KOPT-K1 (cell line): Measurements from ENCODE around the gene KRTAP5-1.
"Not testable (repeated sequence)": the region's sequence is repeated elsewhere in the genome, so short reads cannot be mapped to it uniquely, and the experiment has no call there.

Source experiments
- H3K27ac ChIP-seq: fragments of 200-600 bp; sonication (generic); 2 replicates; pipeline ENCODE4 v1.5.1; 2016; ENCODE audit warnings: antibody characterized with exemption, mild to moderate bottlenecking, low read depth, low read length; ENCODE audit not compliant: poor library complexity, severe bottlenecking
- H3K36me3 ChIP-seq: fragments of 200-600 bp; sonication (generic); 2 replicates; pipeline ENCODE4 v1.5.1; 2017; ENCODE audit warnings: antibody characterized with exemption, mild to moderate bottlenecking, low read length, moderate library complexity; ENCODE audit not compliant: insufficient read depth
- H3K9me3 ChIP-seq: fragments of 200-600 bp; sonication (generic); 2 replicates; pipeline ENCODE4 v1.5.1; 2017; ENCODE audit warnings: antibody characterized with exemption, low read length, mild to moderate bottlenecking; ENCODE audit not compliant: insufficient read depth, poor library complexity, severe bottlenecking

The KRTAP5-1 gene

DNA sequence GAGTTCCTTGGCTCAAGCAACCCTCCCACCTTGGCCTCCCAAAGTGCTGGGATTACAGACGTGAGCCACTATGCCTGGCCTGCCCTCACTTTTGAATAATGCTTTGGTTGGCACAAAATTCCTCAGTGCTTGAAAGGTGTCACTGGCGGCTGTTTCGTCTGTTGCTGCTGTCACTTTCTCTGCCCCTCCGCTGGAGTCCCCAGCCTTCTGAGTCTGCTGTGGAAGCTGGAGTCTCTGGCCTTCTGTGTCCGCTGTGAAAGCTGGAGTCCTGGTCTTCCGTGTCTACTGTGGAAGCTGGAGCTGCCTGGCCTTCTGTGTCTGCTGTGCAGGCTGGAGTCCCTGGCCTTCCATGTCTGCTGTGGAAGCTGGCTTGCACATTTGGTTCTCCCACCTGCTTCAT is 4.9 kb upstream of the KRTAP5-1 start:
- Histone ChIP-seq H3K27ac (no peak overlapping the region), H3K9me3 (no peaks in the 10 kb centered on the region), H3K36me3 (no peaks in the 10 kb centered on the region)

DNA sequence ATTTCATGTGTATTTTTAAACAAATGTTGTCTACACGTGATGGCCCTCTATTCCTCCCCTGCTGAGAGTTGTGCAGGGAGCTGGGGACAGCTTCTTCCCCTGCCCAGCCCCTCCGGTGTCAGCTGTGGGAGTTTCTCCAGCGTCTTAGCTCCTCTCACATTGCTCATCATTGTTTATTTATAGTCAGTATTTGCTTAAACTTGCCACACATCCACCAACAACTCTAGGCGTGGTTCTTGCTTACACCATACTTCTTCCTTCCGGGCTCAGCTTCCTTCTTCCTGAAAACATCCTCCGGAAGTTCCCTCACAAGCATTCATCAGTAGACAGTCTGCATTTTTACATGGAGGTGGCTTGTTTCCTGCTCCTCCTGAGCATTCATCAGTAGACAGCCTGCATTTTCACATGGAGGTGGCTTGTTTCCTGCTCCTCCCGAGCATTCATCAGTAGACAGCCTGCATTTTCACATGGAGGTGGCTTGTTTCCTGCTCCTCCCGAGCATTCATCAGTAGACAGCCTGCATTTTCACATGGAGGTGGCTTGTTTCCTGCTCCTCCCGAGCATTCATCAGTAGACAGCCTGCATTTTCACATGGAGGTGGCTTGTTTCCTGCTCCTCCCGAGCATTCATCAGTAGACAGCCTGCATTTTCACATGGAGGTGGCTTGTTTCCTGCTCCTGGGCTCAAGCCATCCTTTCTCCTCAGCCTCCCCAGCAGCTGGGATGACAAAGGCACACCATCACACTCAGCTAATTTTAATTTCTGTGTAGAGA is 4.3 kb upstream of the KRTAP5-1 start:
- not testable (repeated sequence) for H3K9me3 ChIP-seq, H3K36me3 ChIP-seq, H3K27ac ChIP-seq

DNA sequence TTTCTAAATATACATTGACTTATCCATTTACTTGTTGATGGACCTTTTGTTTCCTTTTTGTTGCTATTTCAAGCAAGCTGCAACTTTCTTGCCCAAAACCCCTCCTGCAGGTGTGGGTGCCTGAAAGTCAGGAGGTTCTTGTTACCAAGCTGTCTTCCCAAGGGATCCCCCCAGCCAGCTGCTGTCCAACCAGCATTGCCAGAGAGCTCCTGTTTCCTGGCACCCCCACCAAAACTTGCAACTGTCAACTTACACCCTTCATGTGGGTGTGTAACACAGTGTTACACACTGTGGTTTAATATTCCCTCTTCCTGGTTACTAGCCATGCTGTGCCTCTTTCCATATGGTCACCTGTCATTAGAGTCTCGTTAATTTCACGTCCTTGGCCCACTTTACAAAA is 1.6 kb upstream of the KRTAP5-1 start:
- H3K27ac ChIP-seq: no peak overlapping the region
- H3K9me3 ChIP-seq: peaks cover 6% of the 10 kb centered on the region
- H3K36me3 ChIP-seq: no peaks in the 10 kb centered on the region

DNA sequence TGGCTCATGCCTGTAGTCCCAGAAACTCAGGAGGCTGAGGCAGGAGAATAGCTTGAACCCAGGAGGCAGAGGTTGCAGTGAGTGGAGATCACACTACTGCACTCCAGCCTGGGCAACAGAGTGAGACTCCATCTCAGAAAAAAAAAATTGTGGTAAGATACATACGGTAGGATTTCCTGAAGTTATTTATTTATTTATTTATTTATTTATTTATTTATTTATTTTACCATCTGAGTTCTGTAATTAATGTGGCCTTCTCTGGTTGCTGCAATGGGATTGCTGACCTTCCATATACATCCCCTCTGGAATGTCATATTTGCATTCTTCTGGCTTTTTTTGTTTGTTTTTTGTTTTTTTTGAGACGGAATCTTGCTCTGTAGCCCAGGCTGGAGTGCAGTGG is 2.2 kb downstream of the KRTAP5-1 start:
- not testable (repeated sequence) for H3K36me3 ChIP-seq, H3K27ac ChIP-seq
- H3K9me3 ChIP-seq: peaks cover 26% of the 10 kb centered on the region

DNA sequence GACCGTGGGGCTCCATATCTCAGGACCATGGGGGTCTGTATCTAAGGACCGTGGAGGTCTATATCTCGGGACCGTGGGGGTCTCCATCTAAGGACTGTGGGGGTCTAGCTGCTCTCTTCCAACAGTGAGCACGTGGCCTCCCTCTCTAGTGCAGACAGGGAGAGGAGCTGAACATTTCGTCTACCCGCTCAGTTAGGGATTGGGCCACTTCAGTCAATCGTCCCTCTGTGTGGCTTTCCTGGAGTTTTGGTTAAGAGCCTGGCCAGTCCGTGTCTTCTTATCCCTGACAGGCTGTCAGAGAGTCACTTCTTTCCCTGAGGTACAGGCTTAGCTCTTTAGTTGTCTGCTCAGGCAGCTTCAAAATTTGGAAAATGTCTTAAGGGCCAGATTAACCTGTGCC is 3.1 kb downstream of the KRTAP5-1 start:
- Histone ChIP-seq H3K9me3 (peaks cover 27% of the 10 kb centered on the region), H3K27ac (no peak overlapping the region), H3K36me3 (no peaks in the 10 kb centered on the region)

DNA sequence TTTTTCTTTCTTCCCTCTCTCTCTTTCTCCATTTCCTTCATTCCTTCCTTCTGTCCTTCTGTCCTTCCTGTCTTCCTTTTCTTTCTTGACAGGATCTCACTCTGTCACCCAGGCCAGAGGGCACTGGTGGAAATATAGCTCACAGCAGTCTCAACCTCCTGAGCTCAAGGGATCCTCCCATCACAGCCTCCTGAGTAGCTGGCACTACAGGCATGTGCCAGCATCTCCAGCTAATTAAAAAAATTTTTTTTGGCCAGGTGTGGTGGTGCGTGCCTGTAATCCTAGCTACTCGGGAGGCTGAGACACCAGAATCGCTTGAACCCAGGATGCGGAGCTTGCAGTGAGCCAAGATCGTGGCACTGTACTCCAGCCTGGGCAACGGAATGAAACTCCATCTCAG is 8.3 kb downstream of the KRTAP5-1 start:
- H3K36me3 ChIP-seq: no peaks in the 10 kb centered on the region

DNA sequence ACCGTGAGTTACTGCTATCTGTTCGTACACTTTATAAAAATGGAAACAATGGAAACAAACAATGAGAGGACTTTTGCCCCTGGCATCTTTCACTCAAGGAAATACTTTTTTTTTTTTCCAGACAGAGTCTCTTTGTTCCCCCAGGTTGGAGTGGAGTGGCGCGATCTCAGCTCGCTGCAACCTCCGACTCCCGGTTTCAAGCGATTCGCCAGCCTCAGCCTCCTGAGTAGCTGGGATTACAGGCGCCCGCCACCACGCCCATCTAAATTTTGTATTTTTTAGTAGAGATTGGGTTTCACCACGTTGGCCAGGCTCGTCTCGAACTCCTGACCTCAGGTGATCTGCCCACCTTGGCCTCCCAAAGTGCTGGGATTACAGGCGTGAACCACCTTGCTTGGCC is 9.3 kb downstream of the KRTAP5-1 start:
- not testable (repeated sequence) for H3K27ac ChIP-seq, H3K36me3 ChIP-seq
- peaks cover 11% of the 10 kb centered on the region for H3K9me3 ChIP-seq

More for the DNA sequence above, 8.3 kb downstream of the KRTAP5-1 start:
- Histone ChIP-seq H3K27ac (no peak overlapping the region), H3K9me3 (peaks cover 22% of the 10 kb centered on the region)

DNA sequence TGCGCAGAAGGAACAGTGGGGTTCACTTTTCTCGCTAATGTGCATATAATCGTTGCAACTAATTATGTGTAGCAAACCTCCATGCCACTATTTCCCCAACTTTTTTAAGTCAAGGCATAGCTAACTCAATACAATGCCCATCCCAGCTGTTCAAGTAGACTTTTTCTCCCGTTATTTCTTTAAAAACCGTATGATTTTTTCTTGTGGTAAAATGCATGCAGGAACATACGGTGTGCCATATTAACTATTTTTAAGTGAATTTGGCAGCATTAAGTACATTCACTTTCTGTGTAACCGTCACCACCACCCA is 10.2 kb downstream of the KRTAP5-1 start:
- no peaks in the 10 kb centered on the region for H3K36me3 ChIP-seq
- no peak overlapping the region for H3K27ac ChIP-seq
- H3K9me3 ChIP-seq: peaks cover 10% of the 10 kb centered on the region

DNA sequence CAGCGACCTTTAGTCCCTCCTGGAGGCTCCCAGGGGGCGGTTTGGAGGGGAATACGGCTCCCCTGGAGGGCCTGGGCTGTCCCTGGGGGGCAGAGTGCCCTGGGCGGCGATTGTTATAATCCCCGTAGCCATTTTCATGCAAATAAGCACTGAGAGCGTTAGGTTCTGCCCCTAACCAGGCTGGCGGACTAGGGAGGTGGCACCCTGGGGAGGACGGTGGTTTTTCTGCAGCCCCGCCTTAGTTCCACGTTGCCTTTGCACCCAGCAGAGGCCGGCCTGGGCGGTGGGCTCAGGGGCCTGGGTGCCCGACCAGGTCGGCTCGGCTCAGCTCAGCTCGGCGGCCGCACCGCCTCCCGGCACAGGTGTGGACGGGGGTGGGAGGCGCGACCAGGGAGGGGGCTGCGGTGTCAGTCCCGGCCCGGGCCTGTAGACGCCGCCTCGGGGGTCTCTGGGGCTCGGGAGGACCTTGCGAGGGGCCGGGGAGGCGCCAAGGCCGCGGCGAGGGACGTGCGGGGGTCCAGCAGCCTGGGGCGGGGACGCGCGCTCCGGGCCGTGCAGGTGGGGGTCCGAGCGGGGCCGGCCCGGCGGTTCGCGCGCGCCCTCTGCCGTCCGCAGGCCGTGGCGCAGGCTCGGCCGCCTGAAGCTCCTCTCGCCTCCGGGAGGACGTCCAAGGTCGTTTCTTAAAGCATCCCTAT is 10.7 kb downstream of the KRTAP5-1 start:
- H3K9me3 ChIP-seq: peaks cover 10% of the 10 kb centered on the region
- no peaks in the 10 kb centered on the region for H3K36me3 ChIP-seq
- no peak overlapping the region for H3K27ac ChIP-seq

DNA sequence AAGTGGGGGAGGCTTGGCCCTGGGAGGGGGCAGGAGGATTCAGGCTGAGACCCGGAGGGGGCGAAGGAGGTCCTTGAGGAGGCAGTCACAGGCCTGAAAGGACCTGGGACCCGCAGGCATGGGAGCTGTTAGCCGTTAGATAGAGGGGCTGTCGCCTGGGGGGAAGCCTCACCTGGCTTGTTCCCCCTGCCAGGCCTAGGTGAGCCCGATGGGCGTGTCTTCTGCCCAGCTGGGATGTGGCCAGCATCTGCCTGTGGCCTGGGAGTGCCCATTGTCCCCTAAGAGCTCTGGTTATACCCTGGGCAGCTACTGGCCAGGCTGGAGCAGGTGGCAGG is 11.2 kb downstream of the KRTAP5-1 start:
- Histone ChIP-seq H3K27ac (no peak overlapping the region), H3K36me3 (no peaks in the 10 kb centered on the region), H3K9me3 (peaks cover 10% of the 10 kb centered on the region)

DNA sequence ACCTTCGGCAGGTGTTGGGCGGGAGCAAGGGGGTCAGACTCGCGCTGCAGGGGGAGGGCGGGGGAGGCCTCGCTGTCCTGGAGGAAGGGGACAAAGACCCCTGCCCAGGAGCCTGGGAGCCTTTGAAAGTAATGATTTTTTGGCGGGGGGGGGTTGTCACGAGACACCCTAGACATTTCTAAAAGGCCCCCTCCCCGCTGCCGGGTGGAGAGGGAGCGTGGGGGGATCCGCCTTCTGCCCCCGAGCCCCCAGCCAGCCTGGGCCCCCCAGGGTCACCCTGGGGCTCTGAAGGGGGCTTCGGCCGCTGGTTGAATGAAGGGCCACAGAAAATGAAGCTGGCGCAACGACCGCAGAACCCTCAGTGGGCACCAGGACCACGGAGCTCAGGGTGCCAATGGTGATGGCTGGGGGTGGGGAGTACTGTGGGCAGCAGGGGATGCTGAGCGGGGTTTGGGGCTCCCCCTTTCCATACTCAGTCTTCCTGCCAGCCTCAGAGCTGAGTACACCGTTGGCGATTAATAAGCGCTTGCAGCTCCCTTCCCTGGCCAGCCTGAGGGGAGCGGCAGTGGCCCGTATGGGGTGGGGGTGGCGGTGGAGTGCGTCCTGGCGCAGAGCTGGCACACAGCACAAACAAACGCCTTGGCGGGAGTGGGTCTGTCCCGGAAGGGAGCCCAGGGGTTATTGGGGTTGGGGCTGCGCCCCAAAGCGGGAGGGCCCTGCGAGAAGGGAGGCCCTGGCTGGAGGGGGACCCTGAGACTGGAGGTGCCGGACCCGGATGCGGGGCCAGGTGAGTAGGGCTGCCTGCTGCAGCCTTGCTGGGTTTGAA is 11.8 kb downstream of the KRTAP5-1 start:
- Histone ChIP-seq H3K9me3 (peaks cover 4% of the 10 kb centered on the region), H3K36me3 (no peaks in the 10 kb centered on the region), H3K27ac (no peak overlapping the region)

DNA sequence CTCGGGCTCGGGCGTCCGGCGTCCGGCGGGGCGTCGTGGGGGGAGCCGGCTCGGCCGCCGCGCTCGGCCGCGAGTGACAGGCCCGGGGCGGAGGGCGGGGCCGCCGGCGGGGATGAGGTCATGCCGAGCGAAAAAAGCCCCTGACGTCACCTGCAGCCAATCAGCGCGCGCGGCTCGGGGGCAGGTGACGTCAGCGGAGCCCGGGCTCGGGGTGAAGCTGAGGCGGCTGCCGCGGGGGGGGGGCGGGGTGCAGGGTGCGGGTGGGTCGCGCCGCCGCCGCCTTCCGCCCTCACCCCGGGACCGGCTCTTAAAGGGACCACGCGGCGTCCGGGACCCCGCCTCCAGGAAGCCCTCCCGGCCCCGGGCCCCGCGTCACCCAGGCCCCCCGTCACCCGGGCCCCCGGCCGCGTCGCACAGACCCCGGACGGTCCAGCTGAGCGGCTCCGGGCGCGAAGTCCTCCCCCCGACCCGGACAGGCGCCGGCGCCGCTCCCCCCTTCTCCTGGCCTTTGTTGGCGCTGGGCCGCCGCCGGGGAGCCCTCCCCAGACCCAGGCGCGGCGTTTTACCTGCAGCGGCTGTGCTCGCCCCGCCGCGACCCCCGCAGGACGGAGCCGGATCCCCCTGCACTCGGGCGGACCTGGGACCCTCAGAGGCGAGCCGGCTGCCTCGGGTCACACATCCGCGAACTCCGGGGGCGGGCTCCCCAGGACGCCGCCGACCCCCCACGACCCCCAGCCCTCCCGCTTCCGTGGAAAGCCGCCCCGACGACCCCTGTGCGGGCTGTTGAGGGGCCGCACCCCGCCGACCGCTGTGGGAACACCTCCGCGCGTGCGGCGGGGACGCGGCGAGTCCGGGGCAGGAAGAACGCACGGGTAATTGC is 12.6 kb downstream of the KRTAP5-1 start, which contains the start of gene DUSP8:
Gene DUSP8, minus strand, starts transcription at position 75 of the 880 bp plus-strand sequence. CDS start 6,445 bp downstream, outside the sequence.
- Histone ChIP-seq H3K27ac (no peak within 1 kb of the TSS), H3K9me3 (no peaks in the 10 kb centered on the region), H3K36me3 (no peaks in the 10 kb centered on the region)

DNA sequence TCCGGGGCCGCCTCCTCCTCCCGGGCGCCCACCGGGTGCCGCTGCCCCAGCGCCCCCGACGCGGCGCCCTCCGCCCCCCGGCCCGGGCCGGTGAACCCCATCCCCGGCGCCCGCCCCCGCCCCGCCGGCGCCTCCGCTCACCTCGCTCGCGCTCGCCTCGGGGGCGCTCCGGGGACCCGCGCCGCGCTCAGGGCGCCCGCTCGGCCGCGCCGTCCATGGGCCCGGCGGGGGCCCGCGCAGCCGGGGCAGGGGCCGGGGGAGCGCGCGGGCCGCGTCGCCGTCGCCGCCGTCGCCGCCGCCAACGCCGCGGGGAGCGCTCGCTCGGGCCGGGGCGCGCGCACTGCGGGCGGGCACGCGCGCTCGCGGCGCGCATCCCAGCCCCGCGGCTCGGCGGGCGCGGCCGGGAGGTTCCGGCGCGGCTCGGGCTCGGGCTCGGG is 13.3 kb downstream of the KRTAP5-1 start:
- Histone ChIP-seq H3K27ac (no peak overlapping the region), H3K9me3 (no peaks in the 10 kb centered on the region), H3K36me3 (no peaks in the 10 kb centered on the region)

DNA sequence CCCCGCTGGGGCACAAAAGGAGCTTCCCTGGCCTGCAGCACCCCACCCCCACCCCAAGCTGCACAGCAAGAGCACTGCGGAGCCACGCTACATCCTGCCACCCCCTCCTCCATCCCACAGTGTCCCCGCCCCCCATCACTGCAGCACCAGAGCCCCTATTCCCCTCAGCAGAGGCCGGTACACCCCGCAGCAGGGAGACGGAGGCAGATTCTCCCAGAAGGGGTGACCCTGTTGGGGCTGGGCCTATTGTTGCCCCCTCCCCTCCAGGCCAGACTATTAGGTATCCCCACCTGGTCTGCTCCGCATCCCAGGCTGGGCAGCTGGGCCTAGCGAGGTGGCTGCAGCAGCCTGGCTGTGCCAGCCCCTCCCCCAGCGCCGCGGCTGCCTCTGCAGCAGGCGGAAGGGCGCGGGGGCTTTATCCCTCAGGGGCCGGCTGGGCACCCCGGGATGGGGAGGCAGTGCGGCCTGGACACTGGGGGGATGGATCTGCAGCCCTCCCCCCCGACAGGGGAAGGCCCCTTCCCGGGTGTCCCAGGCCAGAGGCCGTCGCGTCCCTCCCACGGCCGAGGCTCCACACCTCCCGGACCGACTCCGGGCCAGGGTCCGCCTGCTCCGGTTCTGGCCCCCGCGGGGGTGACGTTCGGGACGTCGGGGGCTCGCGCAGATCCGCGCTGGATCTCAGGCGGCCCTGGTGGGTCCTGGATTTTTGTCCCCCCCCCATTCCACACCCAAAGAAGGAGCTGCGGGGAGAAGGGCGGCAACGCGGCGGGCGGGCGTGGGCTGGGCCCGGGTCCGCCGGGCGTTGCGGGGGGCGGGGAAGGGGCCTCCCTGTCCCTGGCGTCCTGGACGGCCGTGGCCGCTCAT is 14.0 kb downstream of the KRTAP5-1 start:
- no peaks in the 10 kb centered on the region for H3K9me3 ChIP-seq
- no peak overlapping the region for H3K27ac ChIP-seq
- no peaks in the 10 kb centered on the region for H3K36me3 ChIP-seq
